ENCODE measurements around the gene VAV1. TPM values are rescaled to one million over a fixed set of nuclear protein-coding genes. Genes with fewer than 3 reads are reported as not detected.
A peak's percentile ranks its signal among the peaks of the same experiment; 100 is the strongest.

Gene VAV1
- total and polyA plus RNA-seq, 9 of the 15 experiments (the other 6 are each of a cell fraction or from before 2014, with no cell fraction given) = 0.46 to 20.1 (median 11.1) TPM

- TF ChIP-seq, protein P1, sequence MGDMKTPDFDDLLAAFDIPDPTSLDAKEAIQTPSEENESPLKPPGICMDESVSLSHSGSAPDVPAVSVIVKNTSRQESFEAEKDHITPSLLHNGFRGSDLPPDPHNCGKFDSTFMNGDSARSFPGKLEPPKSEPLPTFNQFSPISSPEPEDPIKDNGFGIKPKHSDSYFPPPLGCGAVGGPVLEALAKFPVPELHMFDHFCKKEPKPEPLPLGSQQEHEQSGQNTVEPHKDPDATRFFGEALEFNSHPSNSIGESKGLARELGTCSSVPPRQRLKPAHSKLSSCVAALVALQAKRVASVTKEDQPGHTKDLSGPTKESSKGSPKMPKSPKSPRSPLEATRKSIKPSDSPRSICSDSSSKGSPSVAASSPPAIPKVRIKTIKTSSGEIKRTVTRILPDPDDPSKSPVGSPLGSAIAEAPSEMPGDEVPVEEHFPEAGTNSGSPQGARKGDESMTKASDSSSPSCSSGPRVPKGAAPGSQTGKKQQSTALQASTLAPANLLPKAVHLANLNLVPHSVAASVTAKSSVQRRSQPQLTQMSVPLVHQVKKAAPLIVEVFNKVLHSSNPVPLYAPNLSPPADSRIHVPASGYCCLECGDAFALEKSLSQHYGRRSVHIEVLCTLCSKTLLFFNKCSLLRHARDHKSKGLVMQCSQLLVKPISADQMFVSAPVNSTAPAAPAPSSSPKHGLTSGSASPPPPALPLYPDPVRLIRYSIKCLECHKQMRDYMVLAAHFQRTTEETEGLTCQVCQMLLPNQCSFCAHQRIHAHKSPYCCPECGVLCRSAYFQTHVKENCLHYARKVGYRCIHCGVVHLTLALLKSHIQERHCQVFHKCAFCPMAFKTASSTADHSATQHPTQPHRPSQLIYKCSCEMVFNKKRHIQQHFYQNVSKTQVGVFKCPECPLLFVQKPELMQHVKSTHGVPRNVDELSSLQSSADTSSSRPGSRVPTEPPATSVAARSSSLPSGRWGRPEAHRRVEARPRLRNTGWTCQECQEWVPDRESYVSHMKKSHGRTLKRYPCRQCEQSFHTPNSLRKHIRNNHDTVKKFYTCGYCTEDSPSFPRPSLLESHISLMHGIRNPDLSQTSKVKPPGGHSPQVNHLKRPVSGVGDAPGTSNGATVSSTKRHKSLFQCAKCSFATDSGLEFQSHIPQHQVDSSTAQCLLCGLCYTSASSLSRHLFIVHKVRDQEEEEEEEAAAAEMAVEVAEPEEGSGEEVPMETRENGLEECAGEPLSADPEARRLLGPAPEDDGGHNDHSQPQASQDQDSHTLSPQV (IDR thresholded peaks at IDR 0.05) = no peak; the same call in none of the 2 replicates
- TF ChIP-seq MYNN (IDR thresholded peaks at IDR 0.05) = no peak
- no peak for TF ChIP-seq MYNN (CRISPR knock-in tag; IDR thresholded peaks at IDR 0.05)
- peak; percentile 65 to 89 for TF ChIP-seq FOXA3 (CRISPR knock-in tag; conservative IDR thresholded peaks at IDR 0.05 in 1 of 2, IDR thresholded peaks at IDR 0.05 in 1 of 2)
- TF ChIP-seq CBX8 (IDR thresholded peaks at IDR 0.05; ENCODE audit: borderline replicate concordance, extremely low read depth, low read depth, low read length, poor library complexity, severe bottlenecking) = no peak
- peak; percentile 80 for TF ChIP-seq POU5F1 (IDR thresholded peaks at IDR 0.05; ENCODE audit: borderline replicate concordance, low read depth, low read length, partially characterized antibody)
- TF ChIP-seq, protein P2, sequence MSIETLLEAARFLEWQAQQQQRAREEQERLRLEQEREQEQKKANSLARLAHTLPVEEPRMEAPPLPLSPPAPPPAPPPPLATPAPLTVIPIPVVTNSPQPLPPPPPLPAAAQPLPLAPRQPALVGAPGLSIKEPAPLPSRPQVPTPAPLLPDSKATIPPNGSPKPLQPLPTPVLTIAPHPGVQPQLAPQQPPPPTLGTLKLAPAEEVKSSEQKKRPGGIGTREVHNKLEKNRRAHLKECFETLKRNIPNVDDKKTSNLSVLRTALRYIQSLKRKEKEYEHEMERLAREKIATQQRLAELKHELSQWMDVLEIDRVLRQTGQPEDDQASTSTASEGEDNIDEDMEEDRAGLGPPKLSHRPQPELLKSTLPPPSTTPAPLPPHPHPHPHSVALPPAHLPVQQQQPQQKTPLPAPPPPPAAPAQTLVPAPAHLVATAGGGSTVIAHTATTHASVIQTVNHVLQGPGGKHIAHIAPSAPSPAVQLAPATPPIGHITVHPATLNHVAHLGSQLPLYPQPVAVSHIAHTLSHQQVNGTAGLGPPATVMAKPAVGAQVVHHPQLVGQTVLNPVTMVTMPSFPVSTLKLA (conservative IDR thresholded peaks at IDR 0.05) = peak in 1 of 2 experiments; percentile 33; a peak in 2 of 4 replicates
- TF ChIP-seq BMI1 (IDR thresholded peaks at IDR 0.05; ENCODE audit: low read length) = no peak
- peak; percentile 96 for TF ChIP-seq GABPA (tag; conservative IDR thresholded peaks at IDR 0.05; ENCODE audit: low read depth)
- TF ChIP-seq RB1 (IDR thresholded peaks at IDR 0.05; ENCODE audit: low read depth) = no peak
- TF ChIP-seq, protein P3, sequence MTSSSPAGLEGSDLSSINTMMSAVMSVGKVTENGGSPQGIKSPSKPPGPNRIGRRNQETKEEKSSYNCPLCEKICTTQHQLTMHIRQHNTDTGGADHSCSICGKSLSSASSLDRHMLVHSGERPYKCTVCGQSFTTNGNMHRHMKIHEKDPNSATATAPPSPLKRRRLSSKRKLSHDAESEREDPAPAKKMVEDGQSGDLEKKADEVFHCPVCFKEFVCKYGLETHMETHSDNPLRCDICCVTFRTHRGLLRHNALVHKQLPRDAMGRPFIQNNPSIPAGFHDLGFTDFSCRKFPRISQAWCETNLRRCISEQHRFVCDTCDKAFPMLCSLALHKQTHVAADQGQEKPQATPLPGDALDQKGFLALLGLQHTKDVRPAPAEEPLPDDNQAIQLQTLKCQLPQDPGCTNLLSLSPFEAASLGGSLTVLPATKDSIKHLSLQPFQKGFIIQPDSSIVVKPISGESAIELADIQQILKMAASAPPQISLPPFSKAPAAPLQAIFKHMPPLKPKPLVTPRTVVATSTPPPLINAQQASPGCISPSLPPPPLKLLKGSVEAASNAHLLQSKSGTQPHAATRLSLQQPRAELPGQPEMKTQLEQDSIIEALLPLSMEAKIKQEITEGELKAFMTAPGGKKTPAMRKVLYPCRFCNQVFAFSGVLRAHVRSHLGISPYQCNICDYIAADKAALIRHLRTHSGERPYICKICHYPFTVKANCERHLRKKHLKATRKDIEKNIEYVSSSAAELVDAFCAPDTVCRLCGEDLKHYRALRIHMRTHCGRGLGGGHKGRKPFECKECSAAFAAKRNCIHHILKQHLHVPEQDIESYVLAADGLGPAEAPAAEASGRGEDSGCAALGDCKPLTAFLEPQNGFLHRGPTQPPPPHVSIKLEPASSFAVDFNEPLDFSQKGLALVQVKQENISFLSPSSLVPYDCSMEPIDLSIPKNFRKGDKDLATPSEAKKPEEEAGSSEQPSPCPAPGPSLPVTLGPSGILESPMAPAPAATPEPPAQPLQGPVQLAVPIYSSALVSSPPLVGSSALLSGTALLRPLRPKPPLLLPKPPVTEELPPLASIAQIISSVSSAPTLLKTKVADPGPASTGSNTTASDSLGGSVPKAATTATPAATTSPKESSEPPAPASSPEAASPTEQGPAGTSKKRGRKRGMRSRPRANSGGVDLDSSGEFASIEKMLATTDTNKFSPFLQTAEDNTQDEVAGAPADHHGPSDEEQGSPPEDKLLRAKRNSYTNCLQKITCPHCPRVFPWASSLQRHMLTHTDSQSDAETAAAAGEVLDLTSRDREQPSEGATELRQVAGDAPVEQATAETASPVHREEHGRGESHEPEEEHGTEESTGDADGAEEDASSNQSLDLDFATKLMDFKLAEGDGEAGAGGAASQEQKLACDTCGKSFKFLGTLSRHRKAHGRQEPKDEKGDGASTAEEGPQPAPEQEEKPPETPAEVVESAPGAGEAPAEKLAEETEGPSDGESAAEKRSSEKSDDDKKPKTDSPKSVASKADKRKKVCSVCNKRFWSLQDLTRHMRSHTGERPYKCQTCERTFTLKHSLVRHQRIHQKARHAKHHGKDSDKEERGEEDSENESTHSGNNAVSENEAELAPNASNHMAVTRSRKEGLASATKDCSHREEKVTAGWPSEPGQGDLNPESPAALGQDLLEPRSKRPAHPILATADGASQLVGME (CRISPR knock-in tag; IDR thresholded peaks at IDR 0.05) = peak; percentile 36; the same call in 1 of the 2 replicates
- no peak for TF ChIP-seq ZNF133 (CRISPR knock-in tag; IDR thresholded peaks at IDR 0.05)
Measured at GRCh38 chr19:6737873-6738786, 34.4 kb upstream of the VAV1 start (continued).

All from K562 (cell line).